H1 (cell line): Measurements from ENCODE around the gene DYSF. TPM values are rescaled to one million over a fixed set of nuclear protein-coding genes. Genes with fewer than 3 reads are reported as not detected.

ENCODE experiments used
- CTCF ChIA-PET: fragments of 300-600 bp; sonication (Branson Sonifier 250); formaldehyde crosslinking; loops from one replicate; lab custom pipeline; 2021; ENCODE audit not compliant: partially characterized antibody; lab: Charles Lee
- POLR2A ChIA-PET: fragments of 300-600 bp; sonication (Branson Sonifier 250); formaldehyde crosslinking; loops from one replicate; lab custom pipeline; 2021; ENCODE audit warnings: inconsistent platforms; ENCODE audit not compliant: partially characterized antibody; lab: Charles Lee
- DNase-seq, 2 experiments: peaks; one replicate each; pipeline versions ENCODE4 v3.0.0 to v3.0.0-alpha.2; 2010 to 2022; ENCODE audit warnings: low spot score in 2 of 2, low read depth in 1 of 2, mixed read lengths in 1 of 2
- FAIRE-seq: peaks from 2 replicates; lab custom pipeline; 2011; peaks lifted over from hg19 to GRCh38; lab: Jason Lieb, UNC
- H2AFZ ChIP-seq: 2 replicates; pipeline ENCODE4 v1.8.1; 2012; ENCODE audit warnings: low read length, inconsistent platforms
- H2AK5ac ChIP-seq: 2 replicates; pipeline ENCODE4 v1.6.1; 2013; ENCODE audit warnings: low read depth, low read length
- H2BK120ac ChIP-seq: replicated peaks from 2 replicates; pipeline ENCODE3; 2013; ENCODE audit warnings: low read depth, low read length, inconsistent platforms
- H2BK12ac ChIP-seq: 2 replicates; pipeline ENCODE4 v1.6.1; 2013; ENCODE audit warnings: low read depth, low read length
- H2BK15ac ChIP-seq: 2 replicates; pipeline ENCODE4 v1.6.1; 2013; ENCODE audit warnings: low read length
- H2BK20ac ChIP-seq: 2 replicates; pipeline ENCODE4 v1.6.1; 2013; ENCODE audit warnings: low read length
- H2BK5ac ChIP-seq: 2 replicates; pipeline ENCODE4 v1.6.1; 2013; ENCODE audit warnings: low read depth, low read length
- H3K14ac ChIP-seq: 2 replicates; pipeline ENCODE4 v1.6.1; 2013; ENCODE audit warnings: inconsistent platforms; ENCODE audit not compliant: insufficient read length
- H3K18ac ChIP-seq: 2 replicates; pipeline ENCODE4 v1.6.1; 2013; ENCODE audit warnings: low read length; ENCODE audit errors: extremely low read depth
- H3K23ac ChIP-seq: 2 replicates; pipeline ENCODE4 v1.6.1; 2013; ENCODE audit warnings: inconsistent platforms; ENCODE audit not compliant: insufficient read length
- H3K23me2 ChIP-seq: 2 replicates; pipeline ENCODE4 v1.6.1; 2013; ENCODE audit warnings: low read depth, low read length
- H3K27ac ChIP-seq: 2 replicates; pipeline ENCODE4 v1.6.1; 2011; ENCODE audit warnings: low read depth, low read length, inconsistent platforms
- H3K27me3 ChIP-seq, 4 experiments: replicated peaks in 1 of 4; 1 replicate in 1 of 4; 2 replicates in 3 of 4; pipeline versions ENCODE4 v1.6.1 to v1.8.1; 2011 to 2013; ENCODE audit warnings: low read length in 3 of 4, mild to moderate bottlenecking in 3 of 4, inconsistent platforms in 2 of 4, mixed read lengths in 2 of 4, moderate library complexity in 1 of 4; ENCODE audit not compliant: control insufficient read depth in 3 of 4, insufficient read depth in 3 of 4; ENCODE audit errors: extremely low read depth in 1 of 4
- H3K36me3 ChIP-seq, 4 experiments: 2 replicates each; pipeline versions ENCODE4 v1.6.1 to v1.8.1; 2011 to 2013; ENCODE audit warnings: mild to moderate bottlenecking in 4 of 4, low read length in 3 of 4, moderate library complexity in 2 of 4, control low read depth in 1 of 4, inconsistent platforms in 1 of 4; ENCODE audit not compliant: insufficient read depth in 4 of 4, control insufficient read depth in 2 of 4
- H3K4ac ChIP-seq: replicated peaks from 2 replicates; pipeline ENCODE3; 2013; ENCODE audit warnings: low read length, low read depth, mixed read lengths, inconsistent platforms; ENCODE audit not compliant: insufficient read length
- H3K4me1 ChIP-seq, 4 experiments: replicated peaks in 1 of 4; 1 replicate in 1 of 4; 2 replicates in 3 of 4; pipeline versions ENCODE4 v1.6.1 to v1.8.1; 2011 to 2013; ENCODE audit warnings: low read length in 3 of 4, inconsistent platforms in 2 of 4, mixed read lengths in 1 of 4; ENCODE audit not compliant: insufficient read depth in 4 of 4, control insufficient read depth in 3 of 4
- H3K4me2 ChIP-seq, 2 experiments: 2 replicates each; pipeline versions ENCODE4 v1.6.1 to v1.8.1; 2011 to 2013; ENCODE audit warnings: low read depth in 2 of 2, low read length in 2 of 2, control low read depth in 1 of 2, inconsistent platforms in 1 of 2, mild to moderate bottlenecking in 1 of 2; ENCODE audit not compliant: insufficient read depth in 1 of 2
- H3K4me3 ChIP-seq, 4 experiments: fragments of 200-600, 300-600 bp in 1 of 4; sonication (generic), shearing (Covaris generic), sonication (Bioruptor Twin) in 1 of 4; 2 replicates each; pipeline versions ENCODE4 v1.5.1 to v1.8.1; 2011 to 2016; ENCODE audit warnings: low read length in 4 of 4, low read depth in 3 of 4, control low read depth in 2 of 4, inconsistent platforms in 2 of 4, mild to moderate bottlenecking in 2 of 4, mixed read lengths in 1 of 4, moderate library complexity in 1 of 4; ENCODE audit not compliant: insufficient read depth in 2 of 4; ENCODE audit errors: extremely low read depth in 1 of 4
- H3K56ac ChIP-seq: replicated peaks from 2 replicates; pipeline ENCODE3; 2013; ENCODE audit warnings: low read depth, mild to moderate bottlenecking, mixed read lengths, low read length, inconsistent platforms; ENCODE audit not compliant: insufficient read length
- H3K79me1 ChIP-seq: 2 replicates; pipeline ENCODE4 v1.6.1; 2013; ENCODE audit warnings: low read depth, low read length, control low read depth
- H3K79me2 ChIP-seq, 2 experiments: 2 replicates each; pipeline versions ENCODE4 v1.6.1 to v1.8.1; 2012 to 2013; ENCODE audit warnings: low read length in 2 of 2, mild to moderate bottlenecking in 2 of 2, inconsistent platforms in 1 of 2; ENCODE audit not compliant: insufficient read depth in 2 of 2, control insufficient read depth in 1 of 2
- H3K9ac ChIP-seq, 4 experiments: replicated peaks in 1 of 4; 1 replicate in 1 of 4; 2 replicates in 3 of 4; pipeline versions ENCODE4 v1.6.1 to v1.8.1; 2011 to 2013; ENCODE audit warnings: low read depth in 3 of 4, low read length in 3 of 4, control low read depth in 2 of 4, mild to moderate bottlenecking in 2 of 4, moderate library complexity in 2 of 4, inconsistent platforms in 1 of 4; ENCODE audit errors: extremely low read depth in 1 of 4
- H3K9me3 ChIP-seq, 2 experiments: 2 replicates each; pipeline versions ENCODE4 v1.6.1 to v1.8.1; 2012 to 2013; ENCODE audit warnings: mild to moderate bottlenecking in 2 of 2, moderate library complexity in 2 of 2, control low read depth in 1 of 2, inconsistent platforms in 1 of 2, low read depth in 1 of 2, low read length in 1 of 2, mixed read lengths in 1 of 2; ENCODE audit not compliant: insufficient read depth in 2 of 2
- H4K20me1 ChIP-seq, 2 experiments: replicated peaks in 1 of 2; 2 replicates each; pipeline versions ENCODE3 to v1.8.1; 2011 to 2013; ENCODE audit warnings: inconsistent platforms in 2 of 2, low read length in 2 of 2, mild to moderate bottlenecking in 1 of 2; ENCODE audit not compliant: insufficient read depth in 2 of 2, control insufficient read depth in 1 of 2
- H4K5ac ChIP-seq: 2 replicates; pipeline ENCODE4 v1.6.1; 2013; ENCODE audit warnings: low read length, low read depth, mixed read lengths, inconsistent platforms; ENCODE audit not compliant: insufficient read length
- H4K8ac ChIP-seq: 2 replicates; pipeline ENCODE4 v1.8.0; 2013; ENCODE audit warnings: mild to moderate bottlenecking, moderate library complexity, low read length, inconsistent platforms; ENCODE audit not compliant: insufficient read depth; ENCODE audit errors: extremely low read depth
- H4K91ac ChIP-seq: replicated peaks from 2 replicates; pipeline ENCODE3; 2013; ENCODE audit warnings: low read length, mixed read lengths, inconsistent platforms; ENCODE audit not compliant: insufficient read length
- ASH2L ChIP-seq: fragments of 200-600, 300-600 bp; sonication (generic); IDR thresholded peaks from one replicate; pipeline ENCODE4 v1.7.1; 2017; ENCODE audit warnings: low read length
- EGR1 ChIP-seq: IDR thresholded peaks from 2 replicates; pipeline ENCODE4 v1.6.1; 2011; ENCODE audit warnings: low read depth, low read length, borderline replicate concordance
- EZH2 ChIP-seq: fragments of 200-600 bp; sonication (generic); IDR thresholded peaks from 2 replicates; pipeline ENCODE4 v1.7.1; 2012; ENCODE audit warnings: low read depth, mild to moderate bottlenecking, moderate library complexity, low read length, inconsistent platforms; ENCODE audit not compliant: severe bottlenecking
- HDAC2 ChIP-seq, 2 experiments: fragments of 300-600 bp in 1 of 2; sonication (generic) in 1 of 2; IDR thresholded peaks; 2 replicates each; pipeline ENCODE4 v1.6.1; 2011 to 2012; ENCODE audit warnings: low read depth in 2 of 2, low read length in 2 of 2, mild to moderate bottlenecking in 2 of 2, moderate library complexity in 2 of 2, borderline replicate concordance in 1 of 2, inconsistent platforms in 1 of 2
- HDAC6 ChIP-seq: IDR thresholded peaks from one replicate; pipeline ENCODE4 v1.7.1; 2012; ENCODE audit warnings: low read depth, mild to moderate bottlenecking, inconsistent platforms, low read length, moderate library complexity
- RFX5 ChIP-seq: IDR thresholded peaks from 2 replicates; pipeline ENCODE4 v1.6.1; 2011; ENCODE audit warnings: low read depth, low read length, improper control_type of control experiment, borderline replicate concordance
- SIN3A ChIP-seq, 2 experiments: IDR thresholded peaks in 1 of 2; conservative IDR thresholded peaks in 1 of 2; 2 replicates each; pipeline ENCODE4 v1.6.1; 2011 to 2012; ENCODE audit warnings: low read length in 2 of 2, improper control_type of control experiment in 1 of 2, low read depth in 1 of 2, mild to moderate bottlenecking in 1 of 2
- SIRT6 ChIP-seq: IDR thresholded peaks from one replicate; pipeline ENCODE4 v1.7.1; 2012; ENCODE audit warnings: low read length, inconsistent platforms
- SP1 ChIP-seq: IDR thresholded peaks from 2 replicates; pipeline ENCODE4 v1.6.1; 2011; ENCODE audit warnings: low read depth, low read length
- SP4 ChIP-seq: IDR thresholded peaks from 2 replicates; pipeline ENCODE4 v1.6.1; 2012; ENCODE audit warnings: low read length, inconsistent platforms
- SRF ChIP-seq: IDR thresholded peaks from 2 replicates; pipeline ENCODE4 v1.6.1; 2011; ENCODE audit warnings: mild to moderate bottlenecking, low read depth, low read length, moderate library complexity
- TAF7 ChIP-seq: optimal IDR thresholded peaks from 2 replicates; pipeline ENCODE3; 2011; ENCODE audit warnings: low read depth, mild to moderate bottlenecking, inconsistent platforms, low read length, moderate library complexity, borderline replicate concordance
- TCF12 ChIP-seq: IDR thresholded peaks from 2 replicates; pipeline ENCODE4 v1.6.1; 2011; ENCODE audit warnings: low read depth, mild to moderate bottlenecking, low read length
- WGBS, 2 experiments: shearing (Covaris generic) in 1 of 2; methylation state at CpG; one replicate each; pipeline versions ENCODE4 v1.1.6 to v1.1.7; 2013 to 2015; ENCODE audit warnings: low lambda C conversion rate in 2 of 2, mixed read lengths in 2 of 2, inconsistent platforms in 1 of 2, low coverage in 1 of 2, missing lambda C conversion rate in 1 of 2; ENCODE audit not compliant: insufficient replicate concordance in 2 of 2, insufficient coverage in 1 of 2, insufficient read length in 1 of 2; ENCODE audit errors: extremely low coverage in 1 of 2, missing lambda C conversion rate in 1 of 2; 5-methylcytosine and 5-hydroxymethylcytosine counted together
- polyA plus RNA-seq, 7 experiments: library from polyadenylated mRNA; depleted of rRNA in 3 of 7; stranded (reverse) in 5 of 7; unstranded in 2 of 7; fragments of >200 nt in 5 of 7; fragments of 200-250 nt in 2 of 7; gene quantifications; 1 replicate in 5 of 7; 2 replicates in 1 of 7; 4 replicates in 1 of 7; pipeline versions ENCODE4 v1.2.1 to v1.2.3, GENCODE V29; 2011 to 2013; ENCODE audit warnings: missing spikeins in 2 of 7, mixed read lengths in 2 of 7
- total RNA-seq: library from RNA; stranded (reverse); fragmentation: NEBNext Ultra II Directional; extraction: Animal tissue kit (Norgen Biotek cat#: 25700); gene quantifications from 2 replicates; pipeline ENCODE4 v1.2.1, GENCODE V29; 2021

Gene DYSF
- total and polyA plus RNA-seq, 2 of the 8 experiments (the other 6 are each of a cell fraction or from before 2014, with no cell fraction given): 5.8 to 7.1 TPM

- CTCF ChIA-PET: interaction anchor here (0.6 to 1.4 kb wide), 2 partner anchors 29 to 438 kb away, joined by 3 read pairs; no protein-coding TSS in a partner anchor
- FAIRE-seq: no peak
- TF ChIP-seq TAF7: no peak
- no peak for TF ChIP-seq RFX5
- no peak for TF ChIP-seq HDAC6
- no peak for TF ChIP-seq EGR1
- TF ChIP-seq ASH2L: no peak
- TF ChIP-seq SRF: no peak
- no peak for TF ChIP-seq SIN3A (conservative IDR thresholded peaks at IDR 0.05 in 1 of 2, IDR thresholded peaks at IDR 0.05 in 1 of 2; ENCODE audit: low read depth in 1 of 2, low read length in 2 of 2)
- no peak for TF ChIP-seq EZH2
- no peak for TF ChIP-seq HDAC2 (IDR thresholded peaks at IDR 0.05; ENCODE audit: borderline replicate concordance in 1 of 2, low read depth in 2 of 2, low read length in 2 of 2)
- no peak for TF ChIP-seq SP1
- no peak for TF ChIP-seq TCF12
- TF ChIP-seq SIRT6: no peak
- TF ChIP-seq SP4: no peak
Measured at GRCh38 chr2:71720596-71721361, 267.4 kb downstream of the DYSF start.

More at GRCh38 chr2:71720596-71721361, 267.4 kb downstream of the DYSF start:
- Histone ChIP-seq H3K23ac (no peak overlapping the region), H4K5ac (no peak overlapping the region), H3K9ac (no peak overlapping the region), H3K56ac (peak overlapping the region; percentile 21), H3K36me3 (no peaks in the 10 kb centered on the region), H3K14ac (no peak overlapping the region), H2AFZ (no peak overlapping the region), H4K8ac (no peak overlapping the region), H2BK12ac (no peak overlapping the region), H2AK5ac (no peak overlapping the region), H3K18ac (no peak overlapping the region), H4K20me1 (no peaks in the 10 kb centered on the region), H3K4ac (no peak overlapping the region), H3K27me3 (no peaks in the 10 kb centered on the region), H3K27ac (no peak overlapping the region), H3K79me2 (no peaks in the 10 kb centered on the region), H4K91ac (no peak overlapping the region), H3K79me1 (no peaks in the 10 kb centered on the region), H3K4me3 (no peak overlapping the region), H3K23me2 (no peaks in the 10 kb centered on the region; the same call in 1 of the 2 replicates), H3K9me3 (0 out of 4 replicates have a peak, but pooled peaks cover 3% of the 10 kb centered on the region in 2 experiments), H2BK120ac (no peak overlapping the region), H3K4me1 (no peaks in the 10 kb centered on the region), H2BK15ac (no peak overlapping the region), H3K4me2 (no peak overlapping the region), H2BK5ac (no peak overlapping the region), H2BK20ac (no peak overlapping the region)
- no peak for DNase-seq
- 88% methylated on average over 4 of the region's 4 CpGs; no CpG with 5 or more reads in 1 of the 2 experiments for WGBS, 2 experiments
- POLR2A ChIA-PET: no interaction called here
